Gastrocnemius medialis (tissue), 4 donors: Measurements from ENCODE around the gene NOC4L. TPM values are rescaled to one million over a fixed set of nuclear protein-coding genes. Genes with fewer than 3 reads are reported as not detected.

ENCODE experiments used
- ATAC-seq, 2 donors: fragments of 150-250 bp; one replicate each; pipeline ENCODE4 v1.9.1; 2016
- DNase-seq, 2 donors: peaks; one replicate each; pipeline ENCODE4 v3.0.0-alpha.2; 2019
- H3K27ac ChIP-seq, 4 donors: fragments of 200-600 bp; sonication (generic); 1 replicate in 1 of 4; 2 replicates in 3 of 4; pipeline ENCODE4 v1.5.1; 2016 to 2018; ENCODE audit warnings: mild to moderate bottlenecking in 2 of 4, moderate library complexity in 1 of 4
- H3K27me3 ChIP-seq, 3 donors: fragments of 200-600 bp; sonication (generic) in 2 of 3; 1 replicate in 1 of 3; 2 replicates in 2 of 3; pipeline versions ENCODE4 v1.5.1 to v1.6.0; 2016 to 2019; ENCODE audit warnings: mild to moderate bottlenecking in 1 of 3, moderate library complexity in 1 of 3
- H3K36me3 ChIP-seq, 2 donors: fragments of 200-600 bp; sonication (generic) in 1 of 2; one replicate each; pipeline ENCODE4 v1.5.1; 2017 to 2018
- H3K4me1 ChIP-seq, 2 donors: fragments of 200-600 bp; sonication (generic) in 1 of 2; one replicate each; pipeline ENCODE4 v1.5.1; 2016 to 2017; ENCODE audit warnings: mild to moderate bottlenecking in 2 of 2
- H3K4me3 ChIP-seq, 4 donors: fragments of 200-600 bp; sonication (generic) in 3 of 4; 1 replicate in 1 of 4; 2 replicates in 3 of 4; pipeline ENCODE4 v1.5.1; 2016 to 2019; ENCODE audit warnings: mild to moderate bottlenecking in 2 of 4
- H3K9me3 ChIP-seq, 3 donors: fragments of 200-600 bp; sonication (generic) in 2 of 3; 1 replicate in 1 of 3; 2 replicates in 2 of 3; pipeline ENCODE4 v1.5.1; 2016 to 2019
- POLR2A ChIP-seq, 2 donors: fragments of 450-650 bp; IDR thresholded peaks; one replicate each; pipeline ENCODE4 v1.6.1; 2017; ENCODE audit warnings: antibody characterized with exemption in 2 of 2, mild to moderate bottlenecking in 2 of 2, moderate library complexity in 2 of 2
- in situ Hi-C, 4 donors: fragments of 200-750 bp; cut with MboI; loops; one replicate each; pipeline versions ENCODE4 v1.15.0 to v1.8.0; 2017; ENCODE audit warnings: low sequenced_read_pairs in 4 of 4
- intact Hi-C: fragments of 100-400 bp; cut with DNase I; formaldehyde crosslinking; loops from one replicate; pipeline ENCODE4 v1.15.1; 2023; ENCODE audit warnings: low total_unique reads
- total RNA-seq, 4 donors: library from RNA; depleted of rRNA; stranded (reverse); fragments of >200 nt; gene quantifications; one replicate each; pipeline versions ENCODE4 v1.1.0 to v1.2.3, GENCODE V29; 2016
- TF ChIP-seq, protein P1 (sequence below), 5 experiments: fragments of 450-650 bp in 3 of 5; fragments of 200-600 bp in 2 of 5; sonication (generic) in 2 of 5; IDR thresholded peaks in 4 of 5; conservative IDR thresholded peaks in 1 of 5; 1 replicate in 4 of 5; 2 replicates in 1 of 5; pipeline ENCODE4 v1.5.1; 2016 to 2019; ENCODE audit warnings: antibody characterized with exemption in 5 of 5, mild to moderate bottlenecking in 3 of 5, moderate library complexity in 3 of 5

The NOC4L gene
- total RNA-seq, 4 donors from 2014 or later: 11.1 to 24.0 (median 21.2) TPM

DNA sequence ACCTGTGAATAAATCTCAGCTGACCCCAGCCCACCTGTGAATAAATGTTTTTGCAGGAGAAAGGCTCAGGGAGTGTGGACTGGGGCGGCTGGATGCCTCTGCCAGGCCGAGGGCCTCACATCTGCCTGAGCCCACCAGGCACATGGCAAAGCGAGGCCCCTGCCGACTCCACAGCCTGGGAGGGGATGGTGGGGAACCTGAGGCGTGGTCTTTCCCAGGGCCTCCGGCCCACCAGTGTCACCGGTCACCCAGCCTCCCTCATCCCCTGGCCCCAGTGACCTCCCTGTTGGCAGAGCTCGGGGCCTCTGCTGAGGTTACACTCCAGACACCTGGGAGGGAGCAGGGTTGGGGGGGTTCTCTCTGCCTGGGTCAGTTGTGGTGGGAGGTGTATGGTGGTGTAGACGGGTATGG lies 8.2 kb downstream of the NOC4L start:
- TF ChIP-seq POLR2A (IDR thresholded peaks at IDR 0.05): no peak
- TF ChIP-seq, protein P1, sequence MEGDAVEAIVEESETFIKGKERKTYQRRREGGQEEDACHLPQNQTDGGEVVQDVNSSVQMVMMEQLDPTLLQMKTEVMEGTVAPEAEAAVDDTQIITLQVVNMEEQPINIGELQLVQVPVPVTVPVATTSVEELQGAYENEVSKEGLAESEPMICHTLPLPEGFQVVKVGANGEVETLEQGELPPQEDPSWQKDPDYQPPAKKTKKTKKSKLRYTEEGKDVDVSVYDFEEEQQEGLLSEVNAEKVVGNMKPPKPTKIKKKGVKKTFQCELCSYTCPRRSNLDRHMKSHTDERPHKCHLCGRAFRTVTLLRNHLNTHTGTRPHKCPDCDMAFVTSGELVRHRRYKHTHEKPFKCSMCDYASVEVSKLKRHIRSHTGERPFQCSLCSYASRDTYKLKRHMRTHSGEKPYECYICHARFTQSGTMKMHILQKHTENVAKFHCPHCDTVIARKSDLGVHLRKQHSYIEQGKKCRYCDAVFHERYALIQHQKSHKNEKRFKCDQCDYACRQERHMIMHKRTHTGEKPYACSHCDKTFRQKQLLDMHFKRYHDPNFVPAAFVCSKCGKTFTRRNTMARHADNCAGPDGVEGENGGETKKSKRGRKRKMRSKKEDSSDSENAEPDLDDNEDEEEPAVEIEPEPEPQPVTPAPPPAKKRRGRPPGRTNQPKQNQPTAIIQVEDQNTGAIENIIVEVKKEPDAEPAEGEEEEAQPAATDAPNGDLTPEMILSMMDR (IDR thresholded peaks at IDR 0.05 in 4 of 5, conservative IDR thresholded peaks at IDR 0.05 in 1 of 5): no peak
- DNase-seq: no peak
- Histone ChIP-seq H3K4me1 (peaks cover 0 to 5% of the 10 kb centered on the region in 2 donors), H3K9me3 (no peaks in the 10 kb centered on the region), H3K36me3 (peaks cover 0 to 24% of the 10 kb centered on the region in 2 donors), H3K27ac (no peak overlapping the region), H3K4me3 (no peak overlapping the region), H3K27me3 (no peaks in the 10 kb centered on the region)
- in situ Hi-C loops: no loop called here
- no peak for ATAC-seq
- intact Hi-C loops: loop anchor here (5.0 to 10.0 kb wide), 3 partner anchors 55 to 465 kb away; partner anchors contain the start of gene P2RX2

DNA sequence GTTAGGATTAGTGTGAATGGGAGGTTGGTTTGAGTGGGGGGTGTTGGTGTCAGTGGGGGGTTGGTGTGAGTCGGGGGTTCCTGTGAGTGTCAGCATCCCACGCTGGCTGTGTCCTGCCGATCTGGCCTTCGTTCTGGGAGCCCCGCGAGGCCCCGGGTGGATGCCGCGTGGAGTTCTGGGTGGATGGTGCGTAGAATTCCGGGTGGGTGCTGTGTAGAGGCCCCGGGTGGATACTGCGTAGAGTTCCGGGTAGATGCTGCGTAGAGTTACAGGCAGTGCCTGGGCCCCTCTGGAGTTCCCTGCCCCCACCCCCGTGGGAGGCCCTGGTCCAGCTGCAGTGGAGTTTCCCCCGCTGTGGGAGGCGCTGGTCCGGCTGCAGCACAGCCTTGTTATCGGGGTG lies 8.7 kb downstream of the NOC4L start:
- no peaks in the 10 kb centered on the region for H3K9me3 ChIP-seq
- H3K27ac ChIP-seq: no peak overlapping the region
- H3K4me1 ChIP-seq: peaks cover 0 to 5% of the 10 kb centered on the region in 2 donors
- no peaks in the 10 kb centered on the region for H3K27me3 ChIP-seq
- ATAC-seq (no peak), DNase-seq (no peak)
- no peak overlapping the region for H3K4me3 ChIP-seq
- peaks cover 0 to 19% of the 10 kb centered on the region in 2 donors for H3K36me3 ChIP-seq
- TF ChIP-seq POLR2A (IDR thresholded peaks at IDR 0.05): no peak
- TF ChIP-seq, protein P1 (IDR thresholded peaks at IDR 0.05 in 4 of 5, conservative IDR thresholded peaks at IDR 0.05 in 1 of 5): no peak
- intact Hi-C loops (loop anchor here (5.0 to 10.0 kb wide), 3 partner anchors 54 to 464 kb away; partner anchors contain the start of gene P2RX2), in situ Hi-C loops (no loop called here)

DNA sequence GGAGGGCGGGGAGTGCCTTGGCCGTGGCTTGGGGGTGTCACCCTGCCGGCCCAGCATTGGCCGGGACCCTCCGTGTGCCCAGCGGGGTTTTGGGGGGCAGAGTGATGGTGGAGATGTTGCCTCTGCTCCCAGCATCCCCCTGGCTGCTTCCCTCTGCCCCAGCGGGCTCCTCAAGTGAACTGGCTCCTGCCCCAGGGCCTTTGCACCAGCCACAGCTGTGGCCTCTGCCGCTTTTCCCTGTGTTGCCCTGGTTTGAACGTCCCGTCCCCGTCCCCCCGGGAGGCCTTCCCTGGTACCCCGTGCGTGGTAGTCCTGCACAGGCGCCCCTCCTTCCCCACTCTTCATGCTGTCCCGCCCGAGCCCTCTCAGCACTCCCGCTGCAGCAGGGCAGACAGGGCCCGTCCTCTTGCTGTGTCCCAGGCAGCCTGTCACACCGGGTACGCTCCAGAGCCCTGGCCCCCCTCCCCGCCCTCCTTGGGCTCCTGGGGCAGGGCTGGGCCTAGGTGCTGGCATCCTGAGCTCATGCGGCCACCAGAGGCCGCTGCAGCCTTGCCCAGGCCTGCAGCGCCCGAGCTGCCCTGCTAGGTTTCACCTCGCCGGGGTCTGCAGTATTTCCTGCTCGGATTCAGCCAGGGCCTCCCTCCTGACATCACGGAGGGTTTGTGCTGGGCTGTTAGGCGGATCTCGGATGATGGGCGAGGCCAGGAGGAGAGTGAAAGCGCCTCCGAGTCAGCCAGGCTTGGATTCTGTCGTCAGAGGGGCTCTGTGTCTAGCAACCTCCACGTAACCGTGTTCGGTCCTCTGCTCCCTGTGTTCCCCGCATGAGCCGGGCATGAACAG lies 9.5 kb downstream of the NOC4L start:
- no peak for TF ChIP-seq POLR2A (IDR thresholded peaks at IDR 0.05)
- TF ChIP-seq, protein P1 (IDR thresholded peaks at IDR 0.05 in 4 of 5, conservative IDR thresholded peaks at IDR 0.05 in 1 of 5): peak; percentile 60 to 94 (median 83)
- ATAC-seq: peak; percentile 56 to 80
- no peak for DNase-seq
- intact Hi-C loops: loop anchor here (2.0 to 10.0 kb wide), 4 partner anchors 35 to 464 kb away; partner anchors contain the start of gene P2RX2
- peak overlapping the region in 3 of 4 donors; percentile 27 to 48 (median 32) for H3K4me3 ChIP-seq
- H3K36me3 ChIP-seq: peaks cover 0 to 19% of the 10 kb centered on the region in 2 donors
- no peaks in the 10 kb centered on the region for H3K27me3 ChIP-seq
- no peak overlapping the region for H3K27ac ChIP-seq
- H3K4me1 ChIP-seq: peaks cover 0 to 5% of the 10 kb centered on the region in 2 donors
- H3K9me3 ChIP-seq: no peaks in the 10 kb centered on the region
- in situ Hi-C loops: no loop called here

DNA sequence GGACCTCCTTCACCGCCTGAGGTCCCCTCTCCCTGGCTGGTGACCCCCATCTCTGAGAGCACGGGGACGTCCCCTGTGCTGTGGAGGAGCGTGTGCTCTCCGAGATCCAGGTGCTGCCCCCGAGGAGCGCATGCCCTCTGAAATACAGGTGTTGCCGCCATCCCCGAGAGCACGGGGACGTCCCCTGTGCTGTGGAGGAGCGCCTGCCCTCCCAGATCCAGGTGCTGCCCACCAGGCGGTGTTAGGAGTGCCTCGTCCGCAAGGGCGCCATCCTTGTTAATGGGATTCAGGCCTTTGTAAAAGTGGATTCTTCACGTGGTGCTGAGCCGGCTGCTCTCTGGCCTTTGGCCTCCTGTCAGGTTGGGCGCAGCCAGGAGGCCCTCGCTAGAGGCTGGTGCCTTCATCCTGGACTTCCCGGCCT lies 10.1 kb downstream of the NOC4L start:
- ATAC-seq: no peak
- H3K9me3 ChIP-seq: no peaks in the 10 kb centered on the region
- DNase-seq: no peak
- H3K4me1 ChIP-seq: peaks cover 0 to 5% of the 10 kb centered on the region in 2 donors
- peaks cover 0 to 19% of the 10 kb centered on the region in 2 donors for H3K36me3 ChIP-seq
- no peaks in the 10 kb centered on the region for H3K27me3 ChIP-seq
- intact Hi-C loops: loop anchor here (2.0 to 10.0 kb wide), 4 partner anchors 34 to 463 kb away; partner anchors contain the start of gene P2RX2
- in situ Hi-C loops: no loop called here
- TF ChIP-seq POLR2A (IDR thresholded peaks at IDR 0.05): no peak
- TF ChIP-seq, protein P1 (IDR thresholded peaks at IDR 0.05 in 4 of 5, conservative IDR thresholded peaks at IDR 0.05 in 1 of 5): no peak
- H3K27ac ChIP-seq: no peak overlapping the region
- peak overlapping the region in 3 of 4 donors; percentile 27 to 48 (median 32) for H3K4me3 ChIP-seq
